ENCODE data around the gene UBE2J2. TPM values are rescaled to one million over a fixed set of nuclear protein-coding genes. Genes with fewer than 3 reads are reported as not detected.
A peak's percentile ranks its signal among the peaks of the same experiment; 100 is the strongest.

Gene UBE2J2
- total and polyA plus RNA-seq, 2 of the 8 experiments (the other 6 are each of a cell fraction or from before 2014, with no cell fraction given), result 33.6 to 67.9 TPM

GRCh38 chr1:1259951-1260600 lies 13.6 kb downstream of the UBE2J2 start:
- Histone ChIP-seq H3K23ac (ENCODE audit: insufficient read length) (no peak overlapping the region), H3K4ac (replicated peaks; ENCODE audit: insufficient read length, low read depth, low read length) (no peak overlapping the region), H2AFZ (ENCODE audit: low read length) (no peak overlapping the region), H3K79me1 (ENCODE audit: low read depth, low read length) (peaks cover 13% of the 10 kb centered on the region), H3K14ac (ENCODE audit: insufficient read length) (no peak overlapping the region), H3K27ac (ENCODE audit: low read depth, low read length) (no peak overlapping the region), H2BK12ac (ENCODE audit: low read depth, low read length) (no peak overlapping the region), H3K23me2 (ENCODE audit: low read depth, low read length) (no peaks in the 10 kb centered on the region), H4K91ac (replicated peaks; ENCODE audit: insufficient read length, low read length) (no peak overlapping the region), H3K4me3 (ENCODE audit: extremely low read depth in 1 of 4, insufficient read depth in 2 of 4, low read depth in 3 of 4, low read length in 4 of 4) (no peak overlapping the region), H2BK120ac (replicated peaks; ENCODE audit: low read depth, low read length) (no peak overlapping the region), H2BK20ac (ENCODE audit: low read length) (no peak overlapping the region), H3K36me3 (ENCODE audit: control insufficient read depth in 2 of 4, insufficient read depth in 4 of 4, low read length in 3 of 4) (peaks cover 13 to 37% (median 24%) of the 10 kb centered on the region in 4 experiments), H3K4me2 (ENCODE audit: insufficient read depth in 1 of 2, low read depth in 2 of 2, low read length in 2 of 2) (no peak overlapping the region), H4K5ac (ENCODE audit: insufficient read length, low read depth, low read length) (no peak overlapping the region), H2BK15ac (ENCODE audit: low read length) (no peak overlapping the region), H2AK5ac (ENCODE audit: low read depth, low read length) (no peak overlapping the region), H3K79me2 (ENCODE audit: control insufficient read depth in 1 of 2, insufficient read depth in 2 of 2, low read length in 2 of 2) (peaks cover 0 to 10% of the 10 kb centered on the region in 2 experiments; a peak in 2 of 4 replicates), H4K20me1 (replicated peaks in 1 of 2; ENCODE audit: control insufficient read depth in 1 of 2, insufficient read depth in 2 of 2, low read length in 2 of 2) (peaks cover 13 to 33% of the 10 kb centered on the region in 2 experiments), H3K18ac (ENCODE audit: extremely low read depth, low read length) (no peak overlapping the region), H4K8ac (ENCODE audit: extremely low read depth, insufficient read depth, low read length) (no peak overlapping the region), H3K27me3 (replicated peaks in 1 of 4; ENCODE audit: control insufficient read depth in 3 of 4, extremely low read depth in 1 of 4, insufficient read depth in 3 of 4, low read length in 3 of 4) (no peaks in the 10 kb centered on the region), H3K4me1 (replicated peaks in 1 of 4; ENCODE audit: control insufficient read depth in 3 of 4, insufficient read depth in 4 of 4, low read length in 3 of 4) (peaks cover 0 to 14% (median 8%) of the 10 kb centered on the region in 4 experiments; a peak in 6 of 7 replicates), H2BK5ac (ENCODE audit: low read depth, low read length) (peak overlapping the region; percentile 66; the same call in 1 of the 2 replicates), H3K56ac (replicated peaks; ENCODE audit: insufficient read length, low read depth, low read length) (no peak overlapping the region), H3K9me3 (ENCODE audit: insufficient read depth in 2 of 2, low read depth in 1 of 2, low read length in 1 of 2) (no peaks in the 10 kb centered on the region), H3K9ac (replicated peaks in 1 of 4; ENCODE audit: extremely low read depth in 1 of 4, low read depth in 3 of 4, low read length in 3 of 4) (no peak overlapping the region)
- ChIA-PET POLR2A (ENCODE audit: partially characterized antibody) (interaction anchor here (0.9 to 3.9 kb wide), 5 partner anchors 9 to 31 kb away, joined by 3 to 16 read pairs (median 5); partner anchors contain the start of genes SDF4 and UBE2J2), CTCF (ENCODE audit: partially characterized antibody) (interaction anchor here (0.8 to 2.7 kb wide), 3 partner anchors 9 to 244 kb away, joined by 3 to 8 read pairs (median 3); no protein-coding TSS in a partner anchor)
- 93% methylated on average over 26 of the region's 26 CpGs; no CpG with 5 or more reads in 1 of the 2 experiments for WGBS, 2 experiments (ENCODE audit: extremely low coverage in 1 of 2, insufficient coverage in 1 of 2, insufficient read length in 1 of 2, insufficient replicate concordance in 2 of 2, low coverage in 1 of 2, low lambda C conversion rate in 2 of 2, missing lambda C conversion rate in 1 of 2)
- no peak for DNase-seq (ENCODE audit: low read depth in 1 of 2, low spot score in 2 of 2)
- FAIRE-seq, result no peak
- no peak for TF ChIP-seq TCF12 (IDR thresholded peaks at IDR 0.05; ENCODE audit: low read depth, low read length)

All from H1 (cell line).